ENCODE results near the gene PIK3C3.
A peak's percentile ranks its signal among the peaks of the same experiment; 100 is the strongest.
"Not testable (repeated sequence)": the region's sequence is repeated elsewhere in the genome, so short reads cannot be mapped to it uniquely, and the experiment has no call there.

PIK3C3 gene

DNA sequence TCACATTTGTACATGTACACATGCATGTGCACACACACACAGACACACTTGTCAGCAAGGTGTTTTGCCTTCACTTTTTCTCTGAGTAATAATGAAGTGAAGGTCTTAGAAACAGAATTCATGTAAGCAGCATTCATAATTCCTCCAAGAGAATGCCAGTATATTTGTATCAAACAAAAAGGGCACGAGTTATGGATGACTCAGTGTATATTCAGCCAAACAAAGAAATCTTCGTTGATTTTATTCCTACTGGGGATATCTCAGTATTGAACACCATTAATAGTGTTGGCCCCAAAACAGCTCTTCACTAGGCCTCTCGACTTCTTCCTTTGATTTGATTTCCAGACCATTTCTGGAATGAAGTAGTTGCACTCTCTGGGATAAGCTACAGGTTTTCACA lies 125.3 kb downstream of the PIK3C3 start:
- DNase-seq = peak; percentile 23

DNA sequence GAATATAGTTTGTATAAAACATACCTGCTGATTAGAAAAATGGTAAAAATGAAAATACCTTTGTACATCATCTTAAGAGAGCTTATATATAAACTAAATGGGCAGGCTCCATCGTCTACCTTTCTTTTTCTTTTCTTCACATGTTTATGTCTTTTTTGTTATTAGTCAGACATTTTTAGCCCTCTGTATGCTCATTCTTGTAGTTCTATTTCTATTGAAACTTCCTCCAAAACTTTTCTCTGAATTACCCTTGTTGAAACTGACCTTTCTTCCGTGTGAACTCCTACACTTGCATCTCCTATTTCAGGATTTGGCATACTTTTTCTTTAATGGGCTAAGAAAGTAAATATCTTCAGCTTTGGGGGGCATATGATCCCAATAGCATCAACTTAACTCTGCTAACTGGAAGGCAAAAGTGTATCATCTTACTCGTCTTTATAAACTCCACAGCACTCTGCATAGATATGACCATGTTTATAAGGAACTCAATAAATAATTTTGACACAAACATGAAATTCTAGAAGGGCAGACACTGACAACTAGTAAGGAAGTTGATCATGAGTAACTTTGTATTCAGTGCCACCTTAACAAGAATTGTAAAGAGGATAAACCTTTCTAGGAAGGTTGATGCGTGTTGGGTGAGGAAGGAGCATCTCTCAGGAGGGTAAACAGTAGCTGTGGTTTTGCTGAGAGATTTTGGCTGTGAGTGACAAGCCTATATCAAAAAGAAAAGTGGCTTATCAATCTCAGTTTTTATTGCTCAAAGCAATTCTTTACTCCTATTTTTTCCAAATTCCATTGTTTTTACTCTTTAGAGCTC lies 127.6 kb downstream of the PIK3C3 start:
- DNase-seq = no peak

DNA sequence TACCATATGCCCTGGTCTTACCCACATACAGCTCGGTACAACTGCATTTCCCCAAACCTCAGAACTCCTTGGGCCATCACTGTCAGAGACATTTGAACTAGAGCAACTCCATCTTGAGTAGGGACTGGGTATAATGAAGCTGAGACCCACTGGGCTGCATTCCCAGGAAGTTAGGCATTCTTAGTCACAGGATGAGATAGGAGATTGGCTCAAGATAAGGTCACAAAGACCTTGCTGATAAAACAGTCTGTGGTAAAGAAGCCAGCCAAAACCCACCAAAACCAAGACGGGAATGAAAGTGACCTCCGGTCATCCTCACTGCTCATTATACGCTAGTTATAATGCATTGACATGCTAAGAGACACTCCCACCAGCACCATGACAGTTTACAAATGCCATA lies 131.3 kb downstream of the PIK3C3 start:
- DNase-seq = no peak

GRCh38 chr18:42087235-42087634 lies 132.2 kb downstream of the PIK3C3 start:
- no peak for DNase-seq

- no peak for DNase-seq
Observed at GRCh38 chr18:42087876-42088275, 132.8 kb downstream of the PIK3C3 start.

DNA sequence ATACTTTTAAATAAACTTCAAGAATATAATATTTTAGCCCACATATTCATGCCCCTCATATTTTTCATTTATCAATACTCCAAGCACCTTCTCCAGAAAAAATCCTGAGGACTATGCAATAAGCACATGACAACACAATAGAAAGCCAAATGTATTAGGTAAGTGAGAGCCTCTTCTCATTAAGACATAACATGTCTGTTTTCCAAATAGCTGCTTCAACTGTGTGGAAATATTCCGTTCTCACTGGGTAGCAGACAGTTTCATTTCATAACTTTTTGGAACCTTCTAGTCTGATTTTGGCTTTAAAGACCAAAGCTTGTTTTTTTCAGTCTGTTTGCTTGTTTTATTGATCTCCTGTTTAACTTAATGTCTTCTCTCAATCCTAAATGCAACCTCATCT lies 137.8 kb downstream of the PIK3C3 start:
- no peak for DNase-seq

- DNase-seq = no peak
Observed at GRCh38 chr18:42094875-42095274, 139.8 kb downstream of the PIK3C3 start.

DNA sequence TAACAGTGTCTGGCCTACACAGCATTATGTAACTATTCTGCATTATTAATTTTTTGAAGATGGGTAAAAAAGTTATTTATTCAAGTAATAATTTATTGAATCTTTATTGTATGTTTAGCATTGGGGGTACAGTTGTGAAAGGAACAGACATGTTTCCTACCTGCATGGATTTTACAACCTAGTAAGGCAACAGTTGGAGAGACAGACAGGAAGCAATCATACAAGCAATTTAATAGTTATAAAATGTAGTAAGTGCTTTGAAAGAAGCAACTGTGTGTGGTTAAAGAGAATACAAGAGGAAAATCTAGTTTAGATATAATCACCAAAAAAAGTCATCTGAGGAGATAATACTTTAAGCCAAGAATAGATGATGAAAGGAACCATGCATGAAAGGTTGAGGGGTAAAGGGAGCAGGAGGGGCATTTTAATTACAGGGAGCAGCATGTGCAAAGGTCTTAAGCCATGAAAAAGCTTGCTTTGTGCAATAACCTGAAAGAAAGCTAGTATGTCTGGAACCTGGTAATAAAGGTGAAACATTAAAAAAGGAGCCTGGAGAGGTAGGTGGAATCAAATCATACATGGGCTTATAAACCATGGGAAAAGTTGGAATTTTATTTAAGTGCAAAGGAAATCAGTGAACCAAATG lies 140.8 kb downstream of the PIK3C3 start:
- no peak for DNase-seq

GRCh38 chr18:42100248-42100647 lies 145.2 kb downstream of the PIK3C3 start:
- no peak for DNase-seq

- DNase-seq = no peak
Observed at GRCh38 chr18:42100911-42101310, 145.9 kb downstream of the PIK3C3 start.

GRCh38 chr18:42105394-42105793 lies 150.4 kb downstream of the PIK3C3 start:
- no peak for DNase-seq

DNA sequence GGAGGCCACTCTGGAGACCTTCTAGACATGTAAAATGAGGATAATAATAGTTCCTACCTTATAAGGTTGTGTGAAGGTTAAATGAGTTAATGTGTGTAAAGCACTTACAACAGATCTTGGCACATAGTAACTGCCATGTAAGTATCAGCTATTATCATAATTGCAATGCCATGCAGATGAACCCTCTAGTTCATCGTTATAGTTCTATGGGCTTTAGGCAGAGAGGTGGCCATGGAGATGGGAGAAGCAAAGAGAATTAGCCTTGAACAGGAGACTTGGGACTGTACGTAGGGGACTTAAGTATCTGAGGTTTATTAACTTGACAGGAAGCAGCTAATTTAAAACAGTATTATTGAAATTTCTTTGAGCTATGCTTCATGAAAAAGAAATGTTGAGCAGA lies 151.8 kb downstream of the PIK3C3 start:
- no peak for DNase-seq

- no peak for DNase-seq
Observed at GRCh38 chr18:42107287-42107686, 152.3 kb downstream of the PIK3C3 start.

DNA sequence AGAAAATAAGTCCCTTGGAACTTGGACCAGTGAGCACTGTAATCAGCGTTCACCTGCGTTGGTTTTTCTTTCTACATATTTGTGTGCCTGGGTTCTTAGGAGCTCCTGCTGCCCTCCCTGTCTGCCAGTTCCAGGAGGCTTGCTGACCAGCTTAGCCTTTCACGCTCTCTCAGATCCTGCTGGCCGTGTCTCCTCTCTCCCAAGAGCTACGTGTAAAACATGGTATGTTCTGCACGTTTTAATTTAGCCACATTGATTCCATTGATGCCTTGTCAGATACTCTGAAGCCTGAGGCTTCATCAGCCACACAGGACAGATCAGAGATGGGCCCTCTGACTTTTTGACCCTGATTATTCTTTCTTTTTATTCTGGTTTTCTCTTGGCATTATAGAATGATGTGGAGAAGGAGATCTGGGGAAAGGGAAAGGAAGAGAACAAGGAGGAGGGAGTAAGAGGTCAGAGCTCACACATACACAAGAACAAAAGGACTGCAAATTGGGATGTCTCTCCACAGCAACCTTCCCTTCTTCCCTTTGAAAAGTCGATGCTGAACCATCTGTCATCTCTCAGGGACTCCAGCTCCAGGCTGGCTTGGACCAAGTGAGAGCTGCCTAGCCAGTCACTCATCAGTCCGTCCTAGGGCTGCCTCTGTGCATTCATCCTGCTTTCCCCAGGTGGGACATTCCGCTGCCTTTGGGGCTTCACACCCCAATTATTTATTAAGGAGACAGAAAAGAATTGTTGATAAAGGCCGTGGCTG lies 152.8 kb downstream of the PIK3C3 start:
- DNase-seq = no peak

GRCh38 chr18:42112147-42112546 lies 157.1 kb downstream of the PIK3C3 start:
- not testable (repeated sequence) for DNase-seq

DNA sequence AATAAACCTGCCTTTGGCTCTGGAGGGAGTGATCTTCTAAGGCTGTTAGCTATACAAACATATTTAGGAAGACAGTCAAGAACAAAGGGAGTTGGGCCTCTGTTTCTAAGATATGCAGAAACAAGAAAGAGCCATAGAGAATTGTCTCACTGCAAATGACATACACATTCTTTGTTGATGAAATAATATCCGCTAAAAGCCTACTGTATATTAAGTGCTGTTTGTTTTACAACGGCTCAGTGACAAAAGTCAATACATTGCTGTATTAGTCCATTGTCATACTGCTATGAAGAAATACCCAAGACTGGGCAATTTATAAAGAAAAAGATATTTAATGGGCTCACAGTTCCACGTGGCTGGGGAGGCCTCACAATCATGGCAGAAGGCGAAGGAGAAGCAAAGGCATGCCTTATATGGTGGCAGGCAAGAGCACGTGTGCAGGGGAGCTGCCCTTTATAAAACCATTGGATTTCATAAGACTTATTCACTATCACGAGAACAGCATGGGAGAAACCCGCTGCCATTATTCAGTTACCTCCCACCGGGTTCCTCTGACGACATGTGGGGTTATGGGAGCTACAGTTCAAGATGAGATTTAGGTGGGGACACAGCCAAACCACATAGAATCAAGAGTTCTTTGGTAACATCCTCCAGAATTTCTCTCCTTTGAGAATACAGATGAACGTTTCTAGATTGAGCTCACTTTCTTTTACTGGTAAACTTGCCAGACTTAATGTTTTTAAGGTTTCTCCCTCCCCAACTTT lies 157.8 kb downstream of the PIK3C3 start:
- no peak for DNase-seq

DNA sequence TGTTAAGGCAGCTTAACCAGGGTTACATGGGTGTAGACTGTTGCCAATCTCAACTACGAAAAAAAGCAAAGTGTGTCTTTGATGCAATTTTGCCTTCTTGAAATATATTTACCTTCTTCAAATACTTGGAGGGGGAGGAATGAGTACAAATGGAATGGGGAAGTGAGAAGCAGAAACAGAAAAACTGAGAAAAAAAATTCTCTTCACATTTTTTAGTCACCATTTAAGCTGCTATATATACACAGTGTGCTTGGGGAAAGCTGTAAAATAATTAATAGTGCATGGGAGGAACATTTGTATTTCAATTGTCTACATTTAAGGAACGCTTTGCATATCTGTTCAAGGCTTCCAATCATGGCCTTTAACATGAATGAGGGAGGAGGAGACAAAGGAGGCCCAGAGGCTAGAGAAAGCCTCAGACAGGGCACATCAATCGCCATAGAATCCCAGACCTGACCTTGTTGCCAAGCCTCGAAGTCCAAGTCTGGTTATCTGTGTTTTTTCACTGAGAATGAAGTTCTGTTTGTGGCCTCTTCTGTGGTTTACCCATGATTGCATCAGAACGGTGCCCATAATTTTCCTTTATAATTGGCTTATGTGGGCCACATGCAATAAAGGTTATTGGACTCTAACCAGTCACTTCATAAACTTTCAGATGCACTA lies 158.6 kb downstream of the PIK3C3 start:
- DNase-seq = peak; percentile 3

DNA sequence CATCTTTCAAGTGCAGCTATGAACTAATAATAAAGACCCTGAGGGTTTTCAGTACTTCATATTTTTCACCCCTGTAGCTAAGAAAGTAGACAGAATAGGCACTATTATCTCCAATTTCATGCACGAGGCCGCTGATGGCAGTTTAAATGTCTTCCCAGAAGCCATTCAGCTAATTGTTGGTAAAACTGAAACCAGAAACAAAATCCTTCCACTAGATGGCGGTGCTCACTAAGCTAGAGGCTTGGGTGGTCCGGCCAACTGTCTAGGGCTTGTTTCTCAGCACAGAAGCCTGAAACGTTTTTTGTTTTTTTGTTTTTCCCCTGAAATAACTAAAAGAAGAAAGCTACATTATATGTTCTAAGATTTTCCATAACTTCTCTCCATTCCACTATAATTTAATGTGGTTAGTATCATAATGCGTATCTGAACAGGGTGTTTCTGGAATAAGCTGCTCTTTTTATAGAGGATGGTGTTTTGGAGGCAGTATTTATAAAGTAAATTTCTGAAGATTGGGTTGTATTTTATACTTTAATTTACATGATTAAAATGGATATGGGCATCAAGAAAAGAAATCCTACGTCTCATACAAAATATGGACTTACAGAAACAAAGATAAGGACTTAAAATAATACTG lies 159.4 kb downstream of the PIK3C3 start:
- peak; percentile 65 for DNase-seq

GRCh38 chr18:42126586-42126985 lies 171.6 kb downstream of the PIK3C3 start:
- no peak for DNase-seq

GRCh38 chr18:42131066-42131929 lies 176.3 kb downstream of the PIK3C3 start:
- no peak for DNase-seq

- no peak for DNase-seq
Observed at GRCh38 chr18:42131930-42132244, 176.9 kb downstream of the PIK3C3 start.
